ENCODE data around the gene NCOR1. TPM values are rescaled to one million over a fixed set of nuclear protein-coding genes. Genes with fewer than 3 reads are reported as not detected.

The NCOR1 gene
- total RNA-seq, 1 experiment from 2014 or later, result 127 TPM

- intact Hi-C loops (cut with micrococcal nuclease), result no loop called here
- no peak for DNase-seq
- no peaks in the 10 kb centered on the region for H3K36me3 ChIP-seq (ENCODE audit: low read depth, low read length)
- no peak overlapping the region for H3K27ac ChIP-seq (ENCODE audit: low read length)
- H3K79me2 ChIP-seq (ENCODE audit: low read length), result no peaks in the 10 kb centered on the region
- no peak overlapping the region for H3K4me3 ChIP-seq (ENCODE audit: low read length)
- TF ChIP-seq EZH2 (IDR thresholded peaks at IDR 0.05; ENCODE audit: low read length, unreplicated experiment) (no peak), EZH2phosphoT487 (IDR thresholded peaks at IDR 0.05; ENCODE audit: borderline replicate concordance, low read length) (no peak), CTCF (conservative IDR thresholded peaks at IDR 0.05; ENCODE audit: low read depth, low read length) (no peak)
- H4K20me1 ChIP-seq (ENCODE audit: low read length), result no peaks in the 10 kb centered on the region
- H3K27me3 ChIP-seq (ENCODE audit: low read length), result no peaks in the 10 kb centered on the region
- no peaks in the 10 kb centered on the region for H3K4me1 ChIP-seq (ENCODE audit: insufficient read depth, low read length)
- H3K9me3 ChIP-seq (ENCODE audit: low read length), result no peaks in the 10 kb centered on the region
- POLR2A ChIA-PET (ENCODE audit: unreplicated experiment), result no interaction called here
- H2AFZ ChIP-seq (ENCODE audit: low read length), result no peak overlapping the region
- BruUV-seq (replicated peaks), result no TSS peak
- no peak for ATAC-seq
- H3K4me2 ChIP-seq (ENCODE audit: low read length), result no peak overlapping the region
- CTCF ChIA-PET, result no interaction called here
- no peaks in the 10 kb centered on the region for H3K9me2 ChIP-seq (replicated peaks; ENCODE audit: low read length)
- no peak overlapping the region for H3K9ac ChIP-seq (ENCODE audit: low read length)
- no peaks in the 10 kb centered on the region for H3F3A ChIP-seq (ENCODE audit: low read length, unreplicated experiment)
Measured at GRCh38 chr17:16251043-16251442, 35.7 kb upstream of the NCOR1 start.

GRCh38 chr17:16250635-16251034, 35.3 kb upstream of the NCOR1 start:
- Histone ChIP-seq H3K4me2 (ENCODE audit: low read length) (no peak overlapping the region), H3K9me2 (replicated peaks; ENCODE audit: low read length) (no peaks in the 10 kb centered on the region), H3K4me3 (ENCODE audit: low read length) (no peak overlapping the region), H3K79me2 (ENCODE audit: low read length) (no peaks in the 10 kb centered on the region), H3K4me1 (ENCODE audit: insufficient read depth, low read length) (no peaks in the 10 kb centered on the region), H3K27ac (ENCODE audit: low read length) (no peak overlapping the region), H3F3A (ENCODE audit: low read length, unreplicated experiment) (no peaks in the 10 kb centered on the region), H3K27me3 (ENCODE audit: low read length) (no peaks in the 10 kb centered on the region), H3K36me3 (ENCODE audit: low read depth, low read length) (no peaks in the 10 kb centered on the region), H4K20me1 (ENCODE audit: low read length) (no peaks in the 10 kb centered on the region), H3K9ac (ENCODE audit: low read length) (no peak overlapping the region), H3K9me3 (ENCODE audit: low read length) (no peaks in the 10 kb centered on the region), H2AFZ (ENCODE audit: low read length) (no peak overlapping the region)
- ATAC-seq, result no peak
- CTCF ChIA-PET, result no interaction called here
- intact Hi-C loops (cut with micrococcal nuclease), result no loop called here
- no peak for DNase-seq
- TF ChIP-seq EZH2 (IDR thresholded peaks at IDR 0.05; ENCODE audit: low read length, unreplicated experiment), result no peak
- TF ChIP-seq CTCF (conservative IDR thresholded peaks at IDR 0.05; ENCODE audit: low read depth, low read length), result no peak
- no peak for TF ChIP-seq EZH2phosphoT487 (IDR thresholded peaks at IDR 0.05; ENCODE audit: borderline replicate concordance, low read length)
- no TSS peak for BruUV-seq (replicated peaks)
- POLR2A ChIA-PET (ENCODE audit: unreplicated experiment), result no interaction called here

- Histone ChIP-seq H3K36me3 (ENCODE audit: low read depth, low read length) (no peaks in the 10 kb centered on the region), H3K4me3 (ENCODE audit: low read length) (no peak overlapping the region), H3K79me2 (ENCODE audit: low read length) (peaks cover 7% of the 10 kb centered on the region; the same call in 1 of the 2 replicates), H4K20me1 (ENCODE audit: low read length) (no peaks in the 10 kb centered on the region), H3K27me3 (ENCODE audit: low read length) (no peaks in the 10 kb centered on the region), H3K4me2 (ENCODE audit: low read length) (no peak overlapping the region), H3K9me2 (replicated peaks; ENCODE audit: low read length) (no peaks in the 10 kb centered on the region), H2AFZ (ENCODE audit: low read length) (no peak overlapping the region), H3K9me3 (ENCODE audit: low read length) (no peaks in the 10 kb centered on the region), H3K9ac (ENCODE audit: low read length) (no peak overlapping the region), H3K27ac (ENCODE audit: low read length) (no peak overlapping the region), H3K4me1 (ENCODE audit: insufficient read depth, low read length) (peaks cover 4% of the 10 kb centered on the region; the same call in 1 of the 2 replicates), H3F3A (ENCODE audit: low read length, unreplicated experiment) (no peaks in the 10 kb centered on the region)
- no peak for TF ChIP-seq EZH2phosphoT487 (IDR thresholded peaks at IDR 0.05; ENCODE audit: borderline replicate concordance, low read length)
- no peak for TF ChIP-seq CTCF (conservative IDR thresholded peaks at IDR 0.05; ENCODE audit: low read depth, low read length)
- no peak for TF ChIP-seq EZH2 (IDR thresholded peaks at IDR 0.05; ENCODE audit: low read length, unreplicated experiment)
- ATAC-seq (no peak), DNase-seq (no peak)
- CTCF ChIA-PET, result no interaction called here
- POLR2A ChIA-PET (ENCODE audit: unreplicated experiment), result no interaction called here
- BruUV-seq (replicated peaks), result no TSS peak
- intact Hi-C loops (cut with micrococcal nuclease), result no loop called here
Measured at GRCh38 chr17:16247586-16247984, 32.3 kb upstream of the NCOR1 start.

All from PC-3 (cell line).